ENCODE data around the gene C6orf15.

DNA sequence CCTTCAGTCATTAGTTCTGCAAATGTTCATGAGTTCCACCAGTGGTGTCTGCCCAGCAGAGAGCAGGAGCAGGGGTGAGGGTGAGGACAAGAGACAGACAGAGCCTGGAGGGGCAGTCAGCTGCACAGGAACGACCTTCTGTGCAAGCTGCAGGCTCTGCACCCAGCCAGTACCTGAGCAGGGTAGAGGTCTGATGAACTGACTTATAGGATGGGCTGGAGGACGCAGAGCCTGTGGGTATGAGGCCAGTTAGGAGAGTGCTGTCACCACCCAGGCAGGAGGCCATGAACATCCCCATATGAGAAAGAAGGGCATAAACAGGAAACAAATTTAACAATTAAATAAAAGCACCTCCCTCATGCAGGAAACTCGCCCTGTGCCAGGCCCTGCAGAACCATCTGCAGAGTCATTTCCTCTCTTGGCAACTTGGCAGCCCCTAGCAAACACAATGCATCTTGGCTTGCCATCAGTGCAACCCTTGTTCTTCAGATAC is 17.9 kb downstream of the C6orf15 start:
- TF ChIP-seq POLR2A (IDR thresholded peaks at IDR 0.05; ENCODE audit: low read length) = no peak
- no peak for TF ChIP-seq GATA1 (IDR thresholded peaks at IDR 0.05; ENCODE audit: low read depth, low read length)
